ENCODE results near the gene APOL4. TPM values are rescaled to one million over a fixed set of nuclear protein-coding genes. Genes with fewer than 3 reads are reported as not detected.

The APOL4 gene
- total RNA-seq, 1 donor from 2014 or later = not detected

DNA sequence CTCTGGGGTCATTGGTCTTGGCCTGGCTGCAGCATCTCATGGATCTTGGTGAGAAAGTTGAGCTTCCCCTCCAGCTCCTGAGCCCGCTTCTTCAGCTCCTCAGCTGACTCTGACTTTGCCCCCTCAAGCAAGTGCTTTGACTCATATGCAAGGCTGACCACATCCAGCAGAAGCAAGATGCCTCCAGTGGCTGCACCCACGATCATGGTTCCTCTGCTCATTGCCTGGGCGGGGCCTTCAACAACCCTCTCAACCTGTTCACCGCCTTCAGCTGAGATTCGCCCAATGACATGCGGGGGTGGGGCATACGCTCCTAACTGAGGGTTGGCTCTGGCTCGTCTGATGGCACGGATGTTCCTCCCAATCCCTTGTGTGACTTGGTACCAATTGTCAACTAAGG is 25.8 kb upstream of the APOL4 start:
- FAIRE-seq (no peak), DNase-seq (ENCODE audit: low read depth) (no peak)
- Histone ChIP-seq H3K27me3 (ENCODE audit: insufficient read depth, low read length) (no peaks in the 10 kb centered on the region), H3K4me1 (ENCODE audit: insufficient read depth, low read length) (no peaks in the 10 kb centered on the region), H3K4me2 (ENCODE audit: low read length) (no peak overlapping the region), H3K4me3 (ENCODE audit: insufficient read depth, low read depth, low read length) (no peak overlapping the region), H3K27ac (ENCODE audit: low read depth, low read length) (no peak overlapping the region), H3K9me3 (ENCODE audit: insufficient read depth, low read depth, low read length) (no peaks in the 10 kb centered on the region), H2AFZ (ENCODE audit: low read depth, low read length) (no peak overlapping the region), H3K79me2 (ENCODE audit: insufficient read depth, low read length) (no peaks in the 10 kb centered on the region), H4K20me1 (ENCODE audit: insufficient read depth, low read length) (no peaks in the 10 kb centered on the region), H3K9ac (ENCODE audit: low read length) (no peak overlapping the region), H3K36me3 (ENCODE audit: insufficient read depth, low read length) (peaks cover 4% of the 10 kb centered on the region)
- H3K27me3 Mint-ChIP-seq (ENCODE audit: low read depth, unreplicated experiment) = no peaks in the 10 kb centered on the region
- peaks cover 7% of the 10 kb centered on the region for H3K4me1 Mint-ChIP-seq (ENCODE audit: low read depth, unreplicated experiment)
- H3K9me3 Mint-ChIP-seq (ENCODE audit: unreplicated experiment) = no peaks in the 10 kb centered on the region
- H3K36me3 Mint-ChIP-seq (ENCODE audit: low read depth, unreplicated experiment) = peaks cover 49% of the 10 kb centered on the region
- no peak overlapping the region for H3K27ac Mint-ChIP-seq (ENCODE audit: unreplicated experiment)
- H3K4me3 Mint-ChIP-seq (ENCODE audit: unreplicated experiment) = no peak overlapping the region
- TF ChIP-seq, protein P1, sequence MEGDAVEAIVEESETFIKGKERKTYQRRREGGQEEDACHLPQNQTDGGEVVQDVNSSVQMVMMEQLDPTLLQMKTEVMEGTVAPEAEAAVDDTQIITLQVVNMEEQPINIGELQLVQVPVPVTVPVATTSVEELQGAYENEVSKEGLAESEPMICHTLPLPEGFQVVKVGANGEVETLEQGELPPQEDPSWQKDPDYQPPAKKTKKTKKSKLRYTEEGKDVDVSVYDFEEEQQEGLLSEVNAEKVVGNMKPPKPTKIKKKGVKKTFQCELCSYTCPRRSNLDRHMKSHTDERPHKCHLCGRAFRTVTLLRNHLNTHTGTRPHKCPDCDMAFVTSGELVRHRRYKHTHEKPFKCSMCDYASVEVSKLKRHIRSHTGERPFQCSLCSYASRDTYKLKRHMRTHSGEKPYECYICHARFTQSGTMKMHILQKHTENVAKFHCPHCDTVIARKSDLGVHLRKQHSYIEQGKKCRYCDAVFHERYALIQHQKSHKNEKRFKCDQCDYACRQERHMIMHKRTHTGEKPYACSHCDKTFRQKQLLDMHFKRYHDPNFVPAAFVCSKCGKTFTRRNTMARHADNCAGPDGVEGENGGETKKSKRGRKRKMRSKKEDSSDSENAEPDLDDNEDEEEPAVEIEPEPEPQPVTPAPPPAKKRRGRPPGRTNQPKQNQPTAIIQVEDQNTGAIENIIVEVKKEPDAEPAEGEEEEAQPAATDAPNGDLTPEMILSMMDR (IDR thresholded peaks at IDR 0.05; ENCODE audit: insufficient read depth, low read depth, low read length) = no peak
- TF ChIP-seq EZH2 (IDR thresholded peaks at IDR 0.05; ENCODE audit: insufficient read depth, low read length) = no peak

DNA sequence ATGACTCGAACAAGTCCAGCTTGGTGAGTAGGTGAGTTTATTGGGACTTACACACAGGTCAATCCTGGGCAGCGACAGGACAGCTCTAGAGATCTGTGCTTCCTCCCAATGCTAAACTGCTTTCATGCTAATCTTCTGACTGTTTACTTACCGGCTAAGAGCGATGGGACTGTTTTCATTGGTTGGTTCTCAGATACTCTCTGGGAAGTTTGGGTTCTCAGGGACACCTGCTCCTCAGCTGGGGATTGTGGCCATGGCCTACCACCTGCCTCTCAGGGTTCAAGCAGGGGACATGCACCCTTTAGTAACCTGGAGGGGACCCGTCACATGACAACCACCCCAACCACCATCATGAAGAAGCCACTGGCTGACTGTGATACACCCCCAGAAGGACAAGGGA is 24.6 kb upstream of the APOL4 start:
- FAIRE-seq = no peak
- no peaks in the 10 kb centered on the region for H3K9me3 Mint-ChIP-seq (ENCODE audit: unreplicated experiment)
- H3K27me3 Mint-ChIP-seq (ENCODE audit: low read depth, unreplicated experiment) = peaks cover 2% of the 10 kb centered on the region
- H2AFZ ChIP-seq (ENCODE audit: low read depth, low read length) = no peak overlapping the region
- no peak overlapping the region for H3K9ac ChIP-seq (ENCODE audit: low read length)
- no peak for DNase-seq (ENCODE audit: low read depth)
- no peaks in the 10 kb centered on the region for H3K79me2 ChIP-seq (ENCODE audit: insufficient read depth, low read length)
- peaks cover 40% of the 10 kb centered on the region for H3K36me3 Mint-ChIP-seq (ENCODE audit: low read depth, unreplicated experiment)
- H3K4me3 ChIP-seq (ENCODE audit: insufficient read depth, low read depth, low read length) = no peak overlapping the region
- H3K36me3 ChIP-seq (ENCODE audit: insufficient read depth, low read length) = peaks cover 4% of the 10 kb centered on the region
- H3K27ac ChIP-seq (ENCODE audit: low read depth, low read length) = no peak overlapping the region
- no peak overlapping the region for H3K4me3 Mint-ChIP-seq (ENCODE audit: unreplicated experiment)
- TF ChIP-seq, protein P1 (IDR thresholded peaks at IDR 0.05; ENCODE audit: insufficient read depth, low read depth, low read length) = no peak
- TF ChIP-seq EZH2 (IDR thresholded peaks at IDR 0.05; ENCODE audit: insufficient read depth, low read length) = no peak
- peaks cover 11% of the 10 kb centered on the region for H3K4me1 Mint-ChIP-seq (ENCODE audit: low read depth, unreplicated experiment)
- H3K4me1 ChIP-seq (ENCODE audit: insufficient read depth, low read length) = no peaks in the 10 kb centered on the region
- H3K9me3 ChIP-seq (ENCODE audit: insufficient read depth, low read depth, low read length) = no peaks in the 10 kb centered on the region
- H4K20me1 ChIP-seq (ENCODE audit: insufficient read depth, low read length) = no peaks in the 10 kb centered on the region
- H3K27ac Mint-ChIP-seq (ENCODE audit: unreplicated experiment) = no peak overlapping the region
- no peak overlapping the region for H3K4me2 ChIP-seq (ENCODE audit: low read length)
- no peaks in the 10 kb centered on the region for H3K27me3 ChIP-seq (ENCODE audit: insufficient read depth, low read length)

DNA sequence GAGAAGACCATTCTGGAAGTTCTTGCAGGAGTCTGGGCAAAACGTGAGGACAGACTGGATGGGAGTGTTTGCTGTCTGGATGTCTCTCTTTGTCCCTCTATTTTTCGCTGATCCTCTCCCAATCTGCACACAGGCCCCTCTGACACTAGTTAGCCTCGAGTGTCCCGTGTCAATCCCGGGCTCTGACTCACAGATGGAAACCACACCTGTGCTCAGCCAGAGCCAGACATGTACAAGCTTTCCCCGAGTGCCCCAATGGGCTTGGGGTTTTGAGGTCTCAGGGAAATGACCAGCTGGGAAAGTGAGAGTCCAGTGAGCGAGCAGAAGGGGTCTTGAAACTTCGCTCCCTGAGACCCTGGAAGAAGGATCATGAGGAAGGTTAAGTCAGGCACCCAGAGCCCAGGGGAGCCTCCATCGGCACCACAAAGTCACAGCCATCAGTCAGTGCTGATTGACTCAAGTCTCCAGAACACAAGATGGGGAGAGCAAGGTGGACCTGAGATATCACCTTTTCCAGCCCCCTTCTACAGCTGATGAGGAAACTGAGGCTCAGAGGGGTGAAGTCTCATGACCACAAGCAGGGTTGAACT is 23.8 kb upstream of the APOL4 start:
- no peak overlapping the region for H3K4me3 Mint-ChIP-seq (ENCODE audit: unreplicated experiment)
- Histone ChIP-seq H3K79me2 (ENCODE audit: insufficient read depth, low read length) (no peaks in the 10 kb centered on the region), H4K20me1 (ENCODE audit: insufficient read depth, low read length) (no peaks in the 10 kb centered on the region), H3K4me3 (ENCODE audit: insufficient read depth, low read depth, low read length) (no peak overlapping the region), H2AFZ (ENCODE audit: low read depth, low read length) (no peak overlapping the region), H3K27me3 (ENCODE audit: insufficient read depth, low read length) (no peaks in the 10 kb centered on the region), H3K4me2 (ENCODE audit: low read length) (no peak overlapping the region), H3K9me3 (ENCODE audit: insufficient read depth, low read depth, low read length) (no peaks in the 10 kb centered on the region), H3K9ac (ENCODE audit: low read length) (no peak overlapping the region), H3K36me3 (ENCODE audit: insufficient read depth, low read length) (peaks cover 4% of the 10 kb centered on the region), H3K4me1 (ENCODE audit: insufficient read depth, low read length) (no peaks in the 10 kb centered on the region), H3K27ac (ENCODE audit: low read depth, low read length) (no peak overlapping the region)
- H3K36me3 Mint-ChIP-seq (ENCODE audit: low read depth, unreplicated experiment) = peaks cover 34% of the 10 kb centered on the region
- no peak for DNase-seq (ENCODE audit: low read depth)
- H3K27me3 Mint-ChIP-seq (ENCODE audit: low read depth, unreplicated experiment) = peaks cover 2% of the 10 kb centered on the region
- TF ChIP-seq EZH2 (IDR thresholded peaks at IDR 0.05; ENCODE audit: insufficient read depth, low read length) = no peak
- TF ChIP-seq, protein P1 (IDR thresholded peaks at IDR 0.05; ENCODE audit: insufficient read depth, low read depth, low read length) = no peak
- peaks cover 15% of the 10 kb centered on the region for H3K4me1 Mint-ChIP-seq (ENCODE audit: low read depth, unreplicated experiment)
- H3K27ac Mint-ChIP-seq (ENCODE audit: unreplicated experiment) = no peak overlapping the region
- FAIRE-seq = no peak
- no peaks in the 10 kb centered on the region for H3K9me3 Mint-ChIP-seq (ENCODE audit: unreplicated experiment)

Data from astrocyte (in vitro differentiated cells and primary cell).